ENCODE data around the gene MYCBPAP.

The MYCBPAP gene

DNA sequence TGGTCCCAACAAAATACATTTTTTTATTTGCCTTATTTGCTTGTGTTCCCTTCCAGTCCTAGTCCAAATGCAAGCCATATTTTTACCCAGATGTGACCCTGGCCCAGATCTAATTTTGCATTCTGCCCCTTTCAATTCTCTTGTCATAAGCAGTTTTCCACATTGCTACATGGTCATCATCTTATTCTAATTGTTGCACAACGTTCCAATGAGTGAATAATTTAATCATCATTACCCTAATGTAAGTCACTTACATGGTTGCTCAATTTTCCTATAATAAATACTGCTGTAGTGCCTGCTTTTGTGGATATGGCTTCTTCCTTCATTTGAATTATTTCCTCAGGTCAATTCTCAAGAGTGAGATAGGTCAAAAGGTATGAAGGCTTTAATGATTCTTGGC, 16.7 kb upstream of the MYCBPAP start:
- no peak for DNase-seq (ENCODE audit: low read depth)

DNA sequence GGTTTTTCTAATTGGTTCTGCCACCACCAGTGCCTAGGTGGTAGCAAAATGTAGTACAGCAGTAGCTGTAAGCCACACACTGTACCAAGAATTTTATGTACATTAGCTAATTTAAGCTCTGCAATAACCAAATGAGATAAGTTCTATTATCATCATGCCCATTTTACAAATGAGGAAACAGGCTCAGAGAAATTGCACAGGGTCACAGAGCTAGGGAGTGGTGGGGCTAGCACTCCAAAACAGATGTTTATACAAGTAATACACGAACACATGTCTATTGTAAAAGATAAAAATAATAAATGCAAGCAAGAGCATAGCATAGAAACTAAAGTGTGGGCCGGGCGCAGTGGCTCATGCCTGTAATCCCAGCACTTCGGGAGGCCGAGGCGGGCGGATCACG, 16.0 kb upstream of the MYCBPAP start:
- no peak for DNase-seq (ENCODE audit: low read depth)

DNA sequence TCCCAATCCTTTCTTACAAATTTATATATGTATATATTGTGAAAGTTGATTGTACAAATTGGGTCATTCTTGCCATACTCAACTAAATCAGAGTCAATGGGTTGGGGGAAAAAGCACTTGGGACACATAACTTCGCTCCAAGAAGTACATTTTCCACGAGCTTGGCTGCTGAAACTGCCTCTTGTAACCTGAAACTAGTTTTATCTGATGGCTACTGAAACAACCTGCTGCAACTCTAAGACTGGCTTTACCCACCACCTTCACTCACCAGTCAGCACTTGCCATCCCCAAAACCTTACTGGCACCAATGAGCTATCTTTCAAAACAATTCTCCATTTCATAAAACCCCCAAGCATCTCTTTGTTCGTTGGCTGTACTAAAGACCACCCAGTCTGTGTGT, 14.5 kb upstream of the MYCBPAP start:
- no peak for DNase-seq (ENCODE audit: low read depth)

DNA sequence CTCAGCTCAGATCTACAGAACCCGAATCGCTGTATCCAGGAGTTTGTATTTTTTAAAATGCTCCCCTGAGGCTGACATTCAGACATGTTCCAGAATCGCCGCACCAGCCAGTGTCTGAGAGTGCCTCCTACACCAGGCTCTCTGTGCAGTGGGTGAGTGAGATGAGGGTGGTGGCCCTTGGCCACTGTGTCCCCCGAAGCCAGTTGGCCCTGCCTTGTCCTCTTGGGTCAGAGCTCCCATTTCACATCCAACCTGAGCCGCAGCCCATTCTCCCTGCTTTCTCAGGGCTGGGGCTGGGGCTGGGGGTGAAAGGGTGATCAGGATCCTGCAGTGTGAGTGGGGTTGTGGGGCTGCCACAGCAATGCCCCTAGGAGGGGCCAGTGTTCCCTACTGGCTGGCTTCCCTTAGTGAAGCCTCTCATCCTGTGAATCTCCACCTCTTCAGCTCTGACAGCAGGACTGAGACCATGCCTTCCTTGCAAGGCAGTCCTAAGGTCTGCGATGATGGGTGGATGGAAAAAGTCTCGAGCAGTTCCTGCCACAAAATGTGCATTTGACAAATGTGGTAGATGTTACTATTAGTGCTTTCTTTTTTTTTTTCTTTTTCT, 12.9 kb upstream of the MYCBPAP start:
- DNase-seq (ENCODE audit: low read depth): no peak

DNA sequence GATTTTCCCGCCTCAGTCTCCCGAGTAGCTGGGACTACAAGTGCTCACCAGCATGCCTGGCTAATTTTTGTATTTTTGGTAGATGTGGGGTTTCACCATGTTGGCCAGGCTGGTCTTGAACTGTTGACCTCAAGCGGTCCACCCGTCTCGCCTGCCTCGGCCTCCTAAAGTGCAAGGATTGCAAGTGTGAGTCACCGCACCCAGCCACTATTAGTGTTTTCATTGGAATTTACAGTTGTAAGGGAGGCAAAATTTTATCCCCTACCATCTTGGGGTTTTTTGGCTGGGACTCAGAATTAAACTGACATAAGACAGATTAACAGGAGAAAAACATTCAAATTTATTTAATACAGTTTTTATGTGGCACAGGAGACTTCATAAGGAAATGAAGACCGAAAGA, 12.3 kb upstream of the MYCBPAP start:
- DNase-seq (ENCODE audit: low read depth): no peak

DNA sequence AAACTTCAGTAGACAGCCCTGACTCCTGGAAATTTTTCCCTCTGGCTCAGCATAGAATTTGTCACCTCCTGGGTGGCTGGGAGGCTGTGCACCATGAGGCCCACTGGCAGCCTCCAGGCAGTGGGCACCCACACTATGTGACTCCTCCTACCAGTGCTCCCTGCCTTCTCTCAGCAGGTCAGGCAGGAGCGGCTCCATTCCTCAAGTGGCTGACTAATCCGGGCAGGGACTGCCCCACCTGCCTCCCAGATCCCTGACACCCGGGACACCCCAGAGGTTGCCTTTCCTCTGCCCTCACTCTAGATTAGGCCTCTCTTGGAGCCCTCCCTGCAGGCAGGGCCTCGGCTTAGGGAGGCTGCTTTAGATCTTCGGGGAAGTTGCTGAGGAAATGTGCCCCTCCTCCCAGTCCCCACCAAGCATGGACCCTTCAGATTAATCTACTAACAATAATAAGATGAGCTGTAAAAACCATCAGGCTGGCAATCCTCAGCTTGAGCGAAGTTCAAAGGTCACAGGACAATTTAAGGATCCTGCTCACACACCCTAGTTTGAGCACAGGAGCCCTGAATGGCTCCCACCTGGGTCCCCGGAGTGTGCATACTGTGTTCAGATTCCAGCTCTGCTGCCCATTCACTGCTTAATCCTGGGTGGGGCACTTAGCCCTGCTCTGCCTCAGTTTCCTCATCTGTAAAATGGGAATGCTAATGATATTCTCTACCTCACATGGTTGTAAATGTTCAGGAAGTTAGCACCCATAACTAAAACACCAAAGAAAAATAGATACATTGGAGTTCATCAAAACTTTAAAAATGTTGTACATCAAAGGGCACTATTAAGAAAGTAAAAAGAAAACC, 10.0 kb upstream of the MYCBPAP start:
- DNase-seq (ENCODE audit: low read depth): no peak

DNA sequence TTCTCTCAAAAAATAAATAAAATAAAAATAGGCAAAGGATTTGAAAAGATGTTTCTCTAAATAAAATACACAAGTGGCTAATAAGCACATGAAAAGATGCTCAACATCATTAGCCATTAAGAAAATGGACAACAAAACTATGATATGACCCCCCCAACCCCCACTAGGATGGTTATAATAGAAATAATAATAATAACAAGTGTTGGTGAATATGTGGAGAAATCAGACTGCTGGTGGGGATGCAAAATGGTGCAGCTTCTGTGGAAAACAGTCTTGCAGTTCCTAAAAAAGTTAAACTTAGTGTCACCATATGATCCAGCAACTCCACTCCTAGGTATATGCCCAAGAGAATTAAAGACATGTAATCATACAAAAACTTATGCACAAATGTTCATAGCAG, 9.0 kb upstream of the MYCBPAP start:
- DNase-seq (ENCODE audit: low read depth): no peak

DNA sequence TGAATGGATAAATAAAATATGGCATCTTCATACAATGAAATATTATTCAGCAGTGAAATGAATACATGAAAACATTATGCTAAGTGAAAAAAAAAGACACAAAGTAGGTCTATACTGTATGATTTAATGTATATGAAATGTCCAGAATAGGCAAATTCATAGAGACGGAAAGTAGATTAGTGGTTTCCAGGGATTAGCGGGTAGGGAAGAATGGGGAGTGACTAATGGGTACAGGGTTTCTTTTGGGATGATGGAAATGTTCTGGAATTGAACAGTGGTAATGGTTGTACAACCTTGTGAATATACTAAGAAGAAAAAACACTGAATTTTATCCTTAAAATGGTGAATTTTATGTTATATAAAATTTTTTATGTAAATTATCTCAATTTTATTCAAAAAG, 8.5 kb upstream of the MYCBPAP start:
- no peak for DNase-seq (ENCODE audit: low read depth)

DNA sequence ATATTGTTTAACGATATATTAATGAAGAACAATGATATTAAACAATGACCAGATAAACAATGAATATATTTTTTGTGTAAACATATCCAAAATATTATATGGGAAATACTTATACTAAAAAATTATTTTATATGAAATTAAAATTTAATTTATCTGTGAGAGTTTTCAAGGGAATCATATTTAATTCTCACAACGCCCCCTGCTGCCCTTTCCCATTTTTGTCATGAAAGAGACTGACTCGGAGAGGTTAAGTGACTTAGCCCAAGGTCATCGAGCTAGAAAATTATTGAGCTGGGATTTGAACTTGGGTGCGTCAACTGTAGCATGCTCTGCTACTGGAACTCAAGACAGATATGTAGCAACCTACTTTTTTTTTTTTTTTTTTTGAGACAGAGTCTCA, 7.2 kb upstream of the MYCBPAP start:
- DNase-seq (ENCODE audit: low read depth): no peak

DNA sequence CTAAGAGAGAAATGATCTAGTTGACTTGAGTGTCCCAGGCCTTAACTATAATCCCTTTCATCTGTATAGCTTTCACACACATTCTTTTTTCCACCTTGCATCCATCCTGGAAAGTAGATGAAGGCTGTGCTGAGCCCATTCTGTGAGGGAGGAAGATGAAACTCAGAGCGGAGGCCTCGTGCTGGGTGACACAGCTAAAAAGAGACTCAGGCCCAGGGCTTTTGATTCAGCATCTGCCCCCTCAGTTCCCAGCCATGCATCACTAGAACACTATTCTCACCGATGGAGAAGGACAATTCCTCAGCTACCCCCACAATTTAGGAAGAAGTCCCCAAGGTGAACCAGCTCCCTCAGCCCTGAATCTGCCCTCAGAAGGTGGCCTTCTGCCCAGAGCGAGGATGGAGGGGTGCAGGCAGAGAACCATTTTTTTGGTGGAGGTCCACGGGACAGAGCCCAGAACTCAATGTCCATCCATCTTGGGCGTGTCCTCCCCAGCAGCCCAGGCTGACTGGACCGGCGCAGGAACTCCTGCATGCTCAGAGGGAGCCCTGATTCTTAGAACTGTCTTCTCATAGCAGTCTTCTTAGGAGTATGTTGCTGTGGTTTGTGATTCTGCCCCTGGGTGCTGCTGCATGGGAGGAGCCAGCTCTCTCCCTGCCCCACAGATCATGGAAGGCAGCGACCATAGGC, 5.8 kb upstream of the MYCBPAP start:
- no peak for DNase-seq (ENCODE audit: low read depth)

DNA sequence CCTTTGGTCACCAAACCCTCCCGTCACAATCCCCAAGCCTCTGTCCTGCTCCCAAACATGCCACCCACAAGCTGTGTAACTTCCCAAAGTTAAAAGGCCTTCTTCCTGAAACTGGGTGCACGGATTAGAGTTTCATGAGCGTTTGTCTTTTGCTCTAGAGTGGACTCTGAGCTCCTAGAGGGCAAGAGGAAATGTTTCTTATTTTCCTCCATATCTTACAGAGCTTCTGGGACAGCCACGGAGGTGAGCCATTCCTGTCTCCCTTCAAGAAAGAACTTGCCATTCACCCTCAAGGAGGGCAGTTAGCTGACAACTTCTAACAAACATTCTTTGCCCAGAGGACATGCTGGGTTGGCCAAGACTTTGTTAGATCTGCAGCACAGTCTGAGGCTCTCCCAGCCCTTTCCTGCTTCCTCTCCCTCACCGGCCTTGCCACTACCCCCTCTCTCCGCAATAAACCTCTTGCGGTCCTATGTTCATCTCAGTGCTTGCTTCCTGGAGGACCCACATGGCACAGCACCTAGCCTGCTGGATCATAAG, 2.6 kb upstream of the MYCBPAP start:
- DNase-seq (ENCODE audit: low read depth): no peak

DNA sequence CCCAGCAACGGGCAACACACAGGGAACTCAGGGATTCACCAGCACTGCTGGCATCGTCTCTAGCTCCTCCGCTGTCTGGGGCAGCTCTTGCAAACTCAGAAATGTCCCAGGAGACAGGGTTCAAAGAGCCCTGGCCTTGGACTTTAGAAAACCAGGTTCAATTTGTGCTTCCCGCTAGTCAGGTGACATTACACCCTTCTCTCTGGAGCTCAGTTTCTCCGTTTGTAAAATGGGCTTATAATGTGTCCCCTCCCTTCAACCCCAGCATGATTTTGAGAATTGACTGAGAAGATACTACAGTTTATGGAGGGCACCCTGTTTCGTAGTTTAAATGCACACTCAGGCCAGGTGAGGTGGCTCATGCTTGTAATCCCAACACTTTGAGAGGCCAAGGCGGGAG, 1.9 kb upstream of the MYCBPAP start:
- DNase-seq (ENCODE audit: low read depth): no peak

DNA sequence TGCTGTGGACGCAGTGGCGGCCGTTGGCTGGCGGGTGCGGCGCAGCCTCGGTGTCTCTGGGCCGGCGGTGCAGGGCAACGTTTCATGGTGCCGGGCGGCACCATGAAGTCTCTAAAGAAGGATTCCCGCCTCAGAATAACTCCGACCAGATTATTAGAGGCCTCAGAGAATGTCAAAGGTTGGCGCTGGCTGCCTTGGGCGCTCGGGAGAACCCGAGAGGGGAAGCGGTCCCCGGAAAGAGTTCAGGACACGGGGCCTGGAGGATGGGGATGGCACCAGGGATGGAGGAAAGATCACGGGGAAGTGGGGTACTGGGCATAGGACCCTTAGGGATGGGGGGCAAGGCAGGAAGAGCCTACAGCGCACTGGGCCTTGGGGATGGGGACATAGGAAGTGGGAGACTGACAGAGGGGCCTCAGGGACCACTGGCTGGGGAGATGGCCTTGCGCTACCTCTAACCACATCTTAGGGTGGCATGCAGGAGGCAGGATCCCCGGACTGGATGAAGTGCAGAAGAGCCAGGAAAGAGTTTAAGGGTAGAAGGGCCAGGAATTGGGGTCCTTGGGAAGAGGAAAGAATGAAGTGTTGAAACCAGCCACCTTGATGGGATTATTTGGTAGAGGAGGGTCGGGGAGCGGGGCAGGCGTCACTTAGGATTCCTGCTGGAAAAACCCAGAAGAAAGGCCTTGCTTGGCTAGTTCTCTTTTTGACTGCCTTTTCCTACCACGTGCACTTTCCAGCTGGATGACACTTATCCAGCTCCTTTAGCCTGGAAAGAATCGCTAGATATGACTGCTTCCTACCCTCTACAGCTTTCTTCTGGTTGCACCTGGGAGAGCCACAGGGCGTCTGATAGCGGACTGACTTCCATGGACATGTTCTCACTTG, 578 bp downstream of the MYCBPAP start:
- DNase-seq (ENCODE audit: low read depth): no peak

DNA sequence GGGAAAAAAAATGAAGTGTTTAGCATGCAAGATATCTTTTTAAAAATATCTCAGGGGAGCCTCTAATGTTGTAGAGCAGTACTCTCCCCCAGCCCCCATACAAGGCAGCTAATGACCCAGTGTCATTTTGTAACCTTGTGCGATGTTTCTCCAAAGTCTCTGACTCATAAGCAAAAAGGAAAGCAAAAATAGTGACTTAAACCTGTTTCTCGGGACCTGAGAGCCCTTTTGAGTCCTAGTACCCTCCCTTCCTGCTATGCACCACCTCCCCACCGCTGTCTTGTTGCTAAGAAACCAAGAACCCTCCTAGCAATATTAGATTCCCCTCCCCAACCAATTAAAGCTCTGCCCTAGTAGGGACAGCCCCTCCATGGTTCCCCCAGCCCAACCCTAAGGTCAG, 2.8 kb downstream of the MYCBPAP start:
- no peak for DNase-seq (ENCODE audit: low read depth)

DNA sequence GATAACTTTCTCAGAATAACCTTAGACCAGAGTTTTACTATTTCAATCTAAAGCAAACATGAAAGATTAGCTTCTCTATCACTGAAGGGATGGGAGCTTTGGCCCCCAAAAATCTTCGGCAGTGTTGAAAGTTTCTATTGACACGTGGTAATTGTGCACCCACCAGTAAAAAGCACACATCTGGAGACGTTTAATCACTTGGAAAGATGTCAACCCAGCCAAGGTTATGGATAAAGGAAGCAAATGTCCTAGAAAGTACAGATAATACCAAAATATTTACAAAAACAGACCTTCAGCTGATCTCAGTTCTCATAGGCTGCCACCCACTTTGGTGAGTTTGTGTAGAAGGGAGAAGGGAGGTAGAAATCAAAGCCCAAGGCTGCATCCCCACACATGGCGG, 5.3 kb downstream of the MYCBPAP start:
- DNase-seq (ENCODE audit: low read depth): no peak

DNA sequence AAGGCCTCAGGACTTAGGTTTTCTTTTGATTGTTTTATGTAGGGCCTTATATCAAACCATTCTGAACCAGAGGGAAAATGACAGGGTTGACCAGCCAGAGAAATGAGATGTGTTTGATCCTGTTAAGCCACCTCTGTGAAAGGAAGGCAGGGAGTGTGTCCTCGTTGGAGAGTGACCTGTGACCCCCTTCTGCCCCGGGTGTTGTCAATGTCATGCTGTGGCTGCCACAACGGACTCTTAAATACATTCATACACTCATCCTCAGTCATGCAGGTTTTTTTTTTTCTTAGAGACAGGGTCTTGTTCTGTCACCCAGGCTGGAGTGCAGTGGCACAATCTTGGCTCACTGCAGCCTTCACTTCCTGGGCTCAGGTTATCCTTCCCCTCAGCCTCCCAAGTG, 6.1 kb downstream of the MYCBPAP start:
- DNase-seq (ENCODE audit: low read depth): no peak

DNA sequence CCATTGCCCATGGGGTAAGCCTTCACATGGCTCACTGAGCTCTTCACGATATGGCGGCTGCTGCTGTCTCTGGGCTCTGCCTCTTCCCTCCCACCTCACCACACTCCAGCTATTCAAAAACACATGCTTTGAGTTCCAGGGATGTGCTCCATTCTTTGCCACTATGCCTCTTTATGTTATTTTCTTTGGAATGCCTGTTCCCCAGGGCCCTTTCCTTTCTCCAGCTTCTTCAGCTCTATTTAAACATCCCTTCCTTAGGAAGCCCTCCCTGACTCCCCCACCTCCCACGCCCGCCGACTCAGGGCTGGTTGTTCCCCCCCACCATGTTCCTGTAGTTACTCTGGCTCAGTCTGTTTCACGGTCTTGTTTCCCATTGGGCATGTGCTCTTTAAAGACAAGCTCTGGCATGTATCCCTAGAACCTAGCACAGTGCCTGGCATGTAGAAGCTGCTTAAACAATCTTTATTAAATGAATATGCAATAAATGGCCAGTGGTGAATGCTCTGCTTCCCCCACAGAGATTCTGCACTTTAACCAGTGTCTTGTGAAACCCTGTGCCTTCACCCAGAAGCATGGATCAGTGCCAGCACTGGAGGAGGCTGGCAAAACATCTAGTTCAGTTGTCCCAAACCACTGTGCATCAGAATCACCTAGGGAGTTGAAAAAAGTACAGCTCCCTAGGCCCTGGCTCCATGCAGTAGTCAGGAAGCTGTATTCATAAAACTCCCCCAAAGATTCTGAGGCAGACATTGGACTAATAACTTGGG, 6.9 kb downstream of the MYCBPAP start:
- DNase-seq (ENCODE audit: low read depth): peak; percentile 50

DNA sequence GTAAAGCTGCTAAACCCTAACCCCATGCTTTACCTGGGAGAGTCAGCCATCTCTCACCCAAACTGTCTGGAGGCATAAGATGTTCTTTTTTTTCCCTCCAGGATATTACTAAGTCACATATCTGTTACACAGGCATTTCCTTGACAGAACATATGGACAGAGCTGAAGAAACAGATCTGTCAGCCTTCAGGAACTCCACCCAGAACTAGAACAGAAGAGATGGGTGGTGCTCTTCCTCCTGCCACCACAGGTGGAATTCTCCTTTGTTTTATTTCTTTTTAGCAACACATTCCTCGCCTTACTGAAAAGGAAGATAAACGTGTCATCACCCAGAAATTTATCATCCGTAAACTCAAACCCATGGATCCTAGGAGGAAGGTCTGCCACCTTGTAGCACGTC, 8.8 kb downstream of the MYCBPAP start:
- DNase-seq (ENCODE audit: low read depth): no peak

DNA sequence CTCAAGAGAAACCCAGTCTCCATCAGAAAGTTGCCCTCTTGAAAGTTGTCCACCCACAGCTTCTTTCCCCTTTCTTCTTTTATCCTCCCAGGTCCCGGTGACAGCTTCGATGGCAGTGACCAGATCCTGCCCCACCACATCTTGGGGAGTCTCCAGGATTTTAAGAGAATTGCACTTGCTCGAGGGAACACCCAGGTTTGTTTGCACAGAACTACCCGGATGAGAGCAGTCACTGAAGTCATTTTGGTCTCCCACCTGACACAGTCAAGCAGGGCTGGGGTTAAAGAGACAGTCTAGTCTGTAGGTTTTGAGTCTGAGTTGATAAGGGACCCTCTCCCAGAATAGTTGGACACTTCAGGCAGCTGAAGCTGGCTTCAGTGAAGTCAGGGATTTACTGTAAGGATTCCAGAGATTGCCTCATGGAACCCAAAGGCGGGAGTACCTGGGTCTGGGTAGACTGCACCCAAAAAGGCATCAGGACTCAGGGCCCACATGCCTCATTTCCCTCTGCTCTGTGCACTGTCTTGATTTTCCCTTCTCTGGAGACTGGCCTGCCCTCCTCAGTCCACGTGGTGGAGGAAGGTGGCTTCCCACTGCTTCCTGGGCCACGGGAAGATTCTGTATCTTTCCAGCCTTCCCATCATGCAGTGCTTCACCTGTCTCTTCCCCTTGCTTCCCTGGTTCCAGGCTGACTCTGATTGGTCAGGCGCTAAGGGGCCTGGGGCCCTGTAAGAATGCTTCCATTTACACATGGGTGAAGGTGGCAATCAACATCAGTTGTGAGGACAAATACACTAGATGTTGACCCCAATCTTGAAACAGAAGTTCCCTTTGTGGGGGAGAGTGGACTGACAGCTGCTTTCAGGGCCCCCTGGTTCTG, 9.5 kb downstream of the MYCBPAP start:
- no peak for DNase-seq (ENCODE audit: low read depth)

DNA sequence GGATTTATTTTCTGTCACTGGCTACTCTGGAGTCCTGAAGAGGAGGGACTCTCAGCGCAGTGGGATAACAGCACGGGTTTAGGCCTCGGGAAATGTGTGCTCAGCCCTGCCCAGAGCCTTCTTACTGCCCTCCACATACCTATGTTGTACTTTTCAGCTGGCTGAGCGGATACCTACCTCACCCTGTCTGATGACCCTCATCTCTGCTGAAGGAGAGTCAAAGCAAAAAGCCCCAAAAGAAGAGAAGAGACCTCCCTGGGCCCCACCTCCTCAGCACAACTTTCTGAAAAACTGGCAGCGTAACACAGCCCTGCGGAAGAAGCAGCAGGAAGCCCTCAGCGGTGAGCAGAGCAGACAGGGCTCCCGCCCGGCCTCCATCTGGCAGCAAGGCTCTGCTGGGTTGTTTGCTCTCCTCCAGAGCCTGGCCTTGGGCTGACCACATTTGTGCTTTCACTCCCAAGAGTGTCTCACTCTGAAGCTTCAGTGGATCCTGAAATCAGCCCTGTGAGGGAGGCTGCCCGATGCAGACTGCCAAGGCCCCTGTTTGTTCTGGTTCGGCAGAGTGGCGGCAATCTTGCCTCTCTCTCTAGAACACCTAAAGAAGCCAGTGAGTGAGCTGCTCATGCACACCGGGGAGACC, 10.3 kb downstream of the MYCBPAP start:
- DNase-seq (ENCODE audit: low read depth): no peak

Data from fibroblast of the conjunctiva (primary cell).